Measurements from ENCODE around the gene JAKMIP1. TPM values are rescaled to one million over a fixed set of nuclear protein-coding genes. Genes with fewer than 3 reads are reported as not detected.

JAKMIP1 gene
- total and polyA plus RNA-seq, 5 donors from 2014 or later, result 18.7 to 39.7 (median 32.6) TPM

DNA sequence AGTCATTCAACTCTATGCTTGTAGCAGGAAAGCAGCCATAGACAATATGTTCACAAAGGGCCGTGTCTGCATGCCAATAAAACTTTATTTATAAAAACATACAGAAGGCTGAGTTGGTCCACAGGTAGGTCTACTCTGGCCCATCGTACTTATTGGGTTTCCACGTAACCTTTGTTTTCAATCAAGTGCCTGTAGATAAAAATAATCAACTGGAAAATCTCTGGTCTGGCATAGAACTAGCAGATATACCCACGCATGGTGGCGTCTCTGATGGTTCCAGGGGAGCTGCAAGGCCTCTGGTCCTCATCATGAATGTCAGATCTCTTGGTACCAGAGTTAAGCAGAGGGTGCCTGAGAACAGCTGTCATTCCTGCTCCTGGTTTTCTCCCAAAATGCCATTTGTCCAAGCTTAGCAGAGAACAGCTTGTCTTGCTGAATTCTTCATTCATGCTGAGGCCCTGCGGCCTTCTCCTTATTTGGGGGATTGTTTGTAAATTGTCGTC is 31.4 kb upstream of the JAKMIP1 start:
- peaks cover 0 to 2% (median 0%) of the 10 kb centered on the region in 7 donors for H3K9me3 Mint-ChIP-seq
- Histone ChIP-seq H3K36me3 (ENCODE audit: control insufficient read depth, insufficient read depth, low read length) (no peaks in the 10 kb centered on the region), H3K27ac (ENCODE audit: insufficient read depth, low read length, poor library complexity, severe bottlenecking) (no peak overlapping the region), H3K4me1 (ENCODE audit: control insufficient read depth, insufficient read depth, low read length, poor library complexity, severe bottlenecking) (no peaks in the 10 kb centered on the region), H3K4me3 (ENCODE audit: low read depth, low read length) (no peak overlapping the region), H3K9me3 (ENCODE audit: control insufficient read depth in 2 of 2, low read length in 2 of 2) (no peaks in the 10 kb centered on the region), H3K27me3 (ENCODE audit: control insufficient read depth, insufficient read depth, low read length) (no peaks in the 10 kb centered on the region)
- DNase-seq (no peak), ATAC-seq (ENCODE audit: low read depth in 2 of 2) (no peak)
- H3K36me3 Mint-ChIP-seq, result no peaks in the 10 kb centered on the region
- H3K4me1 Mint-ChIP-seq, result no peaks in the 10 kb centered on the region
- no peak overlapping the region for H3K27ac Mint-ChIP-seq
- no peak overlapping the region for H3K4me3 Mint-ChIP-seq
- peaks cover 5% of the 10 kb centered on the region for H3K27me3 Mint-ChIP-seq

DNA sequence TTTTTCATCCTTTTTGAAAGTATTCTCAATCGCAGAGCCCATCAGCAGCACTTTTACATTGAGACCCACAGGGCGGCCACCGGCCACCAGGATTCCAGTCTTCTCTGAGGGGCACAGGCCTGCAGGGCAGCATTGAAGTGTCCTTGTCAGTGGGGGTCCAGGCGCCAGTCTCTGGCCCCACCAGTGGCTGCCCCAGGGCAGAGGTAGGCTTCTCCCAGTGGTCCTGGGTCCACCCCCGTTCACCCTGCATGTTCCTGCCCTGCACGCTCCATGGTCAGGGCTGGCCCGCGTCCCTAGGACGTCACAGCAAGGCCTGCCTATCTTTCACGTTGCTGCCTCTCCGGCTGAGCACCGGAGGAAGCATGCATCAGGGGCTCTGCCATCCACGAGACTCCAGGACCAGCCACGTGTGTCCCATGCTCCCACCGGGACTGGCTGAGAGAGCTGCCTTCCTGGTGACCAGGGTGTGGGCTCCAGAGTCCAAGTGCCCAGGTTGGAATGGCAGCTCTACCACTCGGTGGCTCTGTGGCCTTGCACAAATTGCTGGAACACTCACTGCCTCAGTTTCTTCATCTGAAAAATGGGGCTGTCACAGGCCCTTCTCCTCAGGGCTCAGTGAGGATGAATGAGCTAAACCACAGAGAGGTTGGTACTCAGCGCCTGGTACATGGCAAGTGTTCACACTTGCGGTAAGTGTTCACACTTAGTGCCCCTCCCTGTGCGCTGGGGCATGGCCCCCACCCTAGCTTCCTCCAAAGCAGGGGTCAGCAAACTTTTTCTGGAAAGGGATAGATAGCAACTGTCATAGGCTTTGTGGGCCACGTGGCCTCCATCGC is 30.7 kb upstream of the JAKMIP1 start:
- Mint-ChIP-seq H3K36me3 (no peaks in the 10 kb centered on the region), H3K4me1 (no peaks in the 10 kb centered on the region), H3K27ac (no peak overlapping the region), H3K9me3 (peaks cover 0 to 2% (median 0%) of the 10 kb centered on the region in 7 donors), H3K27me3 (peaks cover 5% of the 10 kb centered on the region), H3K4me3 (no peak overlapping the region)
- Histone ChIP-seq H3K4me1 (ENCODE audit: control insufficient read depth, insufficient read depth, low read length, poor library complexity, severe bottlenecking) (no peaks in the 10 kb centered on the region), H3K4me3 (ENCODE audit: low read depth, low read length) (no peak overlapping the region), H3K36me3 (ENCODE audit: control insufficient read depth, insufficient read depth, low read length) (no peaks in the 10 kb centered on the region), H3K27ac (ENCODE audit: insufficient read depth, low read length, poor library complexity, severe bottlenecking) (no peak overlapping the region), H3K9me3 (ENCODE audit: control insufficient read depth in 2 of 2, low read length in 2 of 2) (no peaks in the 10 kb centered on the region), H3K27me3 (ENCODE audit: control insufficient read depth, insufficient read depth, low read length) (peaks cover 4% of the 10 kb centered on the region)
- DNase-seq (no peak), ATAC-seq (ENCODE audit: low read depth in 2 of 2) (no peak)

DNA sequence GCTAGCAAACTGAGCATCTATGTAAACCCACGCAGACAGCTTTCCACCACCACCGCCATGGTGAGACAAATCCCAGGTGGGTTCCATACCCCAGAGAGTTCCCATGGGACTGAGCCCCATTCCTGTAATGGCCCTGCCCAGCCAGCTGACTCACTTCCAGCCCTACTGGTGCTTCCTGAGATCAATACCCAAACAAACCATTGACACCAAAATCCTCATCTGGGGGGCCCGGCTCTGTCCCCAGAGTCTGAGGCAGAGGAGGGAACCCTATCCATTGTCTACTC is 30.1 kb upstream of the JAKMIP1 start:
- no peaks in the 10 kb centered on the region for H3K4me1 ChIP-seq (ENCODE audit: control insufficient read depth, insufficient read depth, low read length, poor library complexity, severe bottlenecking)
- Mint-ChIP-seq H3K36me3 (no peaks in the 10 kb centered on the region), H3K27ac (no peak overlapping the region), H3K4me1 (no peaks in the 10 kb centered on the region), H3K27me3 (peaks cover 5% of the 10 kb centered on the region), H3K9me3 (peaks cover 0 to 2% (median 0%) of the 10 kb centered on the region in 7 donors), H3K4me3 (no peak overlapping the region)
- H3K27ac ChIP-seq (ENCODE audit: insufficient read depth, low read length, poor library complexity, severe bottlenecking), result no peak overlapping the region
- no peaks in the 10 kb centered on the region for H3K36me3 ChIP-seq (ENCODE audit: control insufficient read depth, insufficient read depth, low read length)
- H3K27me3 ChIP-seq (ENCODE audit: control insufficient read depth, insufficient read depth, low read length), result peaks cover 6% of the 10 kb centered on the region
- ATAC-seq (ENCODE audit: low read depth in 2 of 2), result no peak
- H3K4me3 ChIP-seq (ENCODE audit: low read depth, low read length), result no peak overlapping the region
- DNase-seq, result no peak
- no peaks in the 10 kb centered on the region for H3K9me3 ChIP-seq (ENCODE audit: control insufficient read depth in 2 of 2, low read length in 2 of 2)

DNA sequence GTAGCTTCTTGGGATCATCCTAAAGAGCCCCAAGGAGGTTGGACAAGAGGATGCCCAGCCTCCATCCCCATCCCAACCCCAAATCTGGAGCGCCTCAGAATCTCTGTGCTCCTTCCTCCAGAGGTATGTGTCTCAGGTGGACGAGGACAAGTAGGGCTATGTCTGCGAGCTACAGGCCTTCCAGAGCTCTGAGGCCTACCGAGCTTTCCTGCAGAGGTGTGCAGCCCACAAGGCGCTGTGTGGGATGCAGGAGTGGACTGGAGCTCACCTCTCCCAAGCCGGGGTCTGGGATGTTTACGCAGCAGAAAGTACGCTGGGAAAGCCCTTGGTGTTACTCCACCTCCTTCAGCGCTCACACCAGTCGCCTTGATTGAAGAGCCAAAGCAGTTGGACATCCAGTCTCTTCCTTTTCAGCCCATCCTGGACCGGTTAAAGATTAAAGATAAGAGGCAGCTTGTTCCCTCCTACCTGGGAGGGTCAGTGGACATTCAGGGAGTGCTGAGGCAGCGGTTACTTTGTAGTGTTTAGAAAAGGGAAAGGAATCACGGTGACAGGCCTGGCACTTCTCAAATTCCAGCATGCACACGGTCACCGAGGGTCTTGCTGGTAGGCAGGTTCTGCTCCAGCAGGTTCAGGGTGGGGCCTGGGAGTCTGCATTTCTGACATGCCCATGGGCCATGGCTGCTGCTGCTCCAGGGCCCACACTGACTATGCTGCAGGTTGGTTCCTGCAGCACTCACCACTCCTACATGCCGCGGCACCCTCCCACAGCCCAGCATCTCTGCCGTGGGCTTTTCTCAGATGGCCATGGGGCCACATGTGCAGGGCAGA is 29.5 kb upstream of the JAKMIP1 start:
- no peak overlapping the region for H3K27ac ChIP-seq (ENCODE audit: insufficient read depth, low read length, poor library complexity, severe bottlenecking)
- Mint-ChIP-seq H3K4me1 (no peaks in the 10 kb centered on the region), H3K27me3 (peaks cover 3% of the 10 kb centered on the region), H3K9me3 (peaks cover 0 to 2% (median 0%) of the 10 kb centered on the region in 7 donors), H3K27ac (no peak overlapping the region), H3K36me3 (no peaks in the 10 kb centered on the region), H3K4me3 (no peak overlapping the region)
- DNase-seq (no peak), ATAC-seq (ENCODE audit: low read depth in 2 of 2) (no peak)
- H3K4me3 ChIP-seq (ENCODE audit: low read depth, low read length), result no peak overlapping the region
- H3K4me1 ChIP-seq (ENCODE audit: control insufficient read depth, insufficient read depth, low read length, poor library complexity, severe bottlenecking), result no peaks in the 10 kb centered on the region
- H3K36me3 ChIP-seq (ENCODE audit: control insufficient read depth, insufficient read depth, low read length), result no peaks in the 10 kb centered on the region
- H3K27me3 ChIP-seq (ENCODE audit: control insufficient read depth, insufficient read depth, low read length), result peaks cover 6% of the 10 kb centered on the region
- H3K9me3 ChIP-seq (ENCODE audit: control insufficient read depth in 2 of 2, low read length in 2 of 2), result no peaks in the 10 kb centered on the region

DNA sequence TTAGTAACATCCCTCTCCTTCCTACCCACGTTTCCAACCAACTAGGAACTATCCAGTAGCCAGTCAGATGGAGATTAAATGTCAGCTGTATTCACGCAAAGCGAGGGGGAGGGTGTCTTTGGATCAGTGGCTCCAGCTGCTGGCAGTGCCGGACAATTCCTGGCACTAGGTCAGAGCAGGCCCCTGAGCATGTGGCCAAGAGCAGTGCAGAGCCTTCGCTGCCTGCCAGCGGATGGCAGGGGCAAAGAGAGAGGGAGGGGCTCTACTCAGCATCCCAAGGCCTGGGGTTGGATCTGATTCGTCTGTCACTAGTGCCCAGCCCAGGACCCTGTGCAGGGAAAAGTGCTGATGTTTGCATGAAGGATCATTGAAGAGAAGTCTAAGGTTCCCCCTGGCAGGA is 28.7 kb upstream of the JAKMIP1 start:
- peaks cover 8% of the 10 kb centered on the region for H3K27me3 Mint-ChIP-seq
- no peaks in the 10 kb centered on the region for H3K36me3 Mint-ChIP-seq
- no peak overlapping the region for H3K27ac Mint-ChIP-seq
- Histone ChIP-seq H3K27ac (ENCODE audit: insufficient read depth, low read length, poor library complexity, severe bottlenecking) (no peak overlapping the region), H3K27me3 (ENCODE audit: control insufficient read depth, insufficient read depth, low read length) (peaks cover 6% of the 10 kb centered on the region), H3K4me1 (ENCODE audit: control insufficient read depth, insufficient read depth, low read length, poor library complexity, severe bottlenecking) (no peaks in the 10 kb centered on the region), H3K36me3 (ENCODE audit: control insufficient read depth, insufficient read depth, low read length) (no peaks in the 10 kb centered on the region), H3K4me3 (ENCODE audit: low read depth, low read length) (no peak overlapping the region), H3K9me3 (ENCODE audit: control insufficient read depth in 2 of 2, low read length in 2 of 2) (no peaks in the 10 kb centered on the region)
- H3K4me1 Mint-ChIP-seq, result peaks cover 0 to 1% (median 0%) of the 10 kb centered on the region in 4 donors
- ATAC-seq (ENCODE audit: low read depth in 2 of 2) (no peak), DNase-seq (no peak)
- H3K4me3 Mint-ChIP-seq, result no peak overlapping the region
- peaks cover 0 to under 1% (median 0%) of the 10 kb centered on the region in 7 donors for H3K9me3 Mint-ChIP-seq

DNA sequence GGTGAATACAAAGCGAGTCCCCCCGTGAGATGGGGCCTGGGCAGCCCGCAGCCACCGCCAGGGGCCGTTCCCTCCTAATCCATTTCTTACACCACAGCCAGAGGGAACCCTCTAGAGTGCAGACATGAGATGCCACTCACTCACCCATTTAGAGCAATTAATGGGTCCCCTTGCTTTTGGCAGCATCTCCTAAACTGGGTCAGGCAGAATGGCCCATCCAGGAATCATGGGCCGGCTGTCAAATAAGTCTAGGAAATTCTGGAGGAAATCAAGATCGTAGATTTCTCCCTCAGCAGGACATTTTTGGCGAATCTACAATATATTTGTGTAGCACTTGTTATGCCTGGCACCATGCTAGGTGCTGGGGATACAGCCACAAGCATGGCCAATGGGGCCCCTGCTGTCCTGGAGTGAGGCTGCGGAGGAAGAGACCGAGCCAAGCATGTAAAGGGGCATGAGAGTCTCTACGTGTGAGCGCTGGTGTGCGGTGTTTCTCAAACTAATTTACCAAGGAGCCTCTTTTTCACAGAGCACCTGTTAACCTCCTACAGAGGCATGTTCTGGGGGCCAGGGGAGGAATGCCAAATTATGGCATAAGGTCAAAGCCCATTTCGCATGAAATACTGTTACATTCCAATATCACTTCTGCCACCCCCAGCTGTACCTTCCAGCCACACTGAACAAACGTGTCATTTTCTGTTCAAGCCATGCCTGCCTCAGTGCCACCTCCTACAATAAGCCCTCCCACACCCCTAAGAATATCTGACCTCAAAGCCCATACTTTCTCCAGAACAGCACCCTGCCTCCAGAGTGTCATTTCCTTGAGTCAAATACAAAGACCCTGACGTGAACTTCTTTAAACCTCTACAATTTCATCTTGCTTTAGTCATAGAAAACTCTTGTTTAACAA is 28.1 kb upstream of the JAKMIP1 start:
- ATAC-seq (ENCODE audit: low read depth in 2 of 2), result no peak
- H3K4me3 ChIP-seq (ENCODE audit: low read depth, low read length), result no peak overlapping the region
- no peaks in the 10 kb centered on the region for H3K4me1 ChIP-seq (ENCODE audit: control insufficient read depth, insufficient read depth, low read length, poor library complexity, severe bottlenecking)
- peaks cover 15% of the 10 kb centered on the region for H3K27me3 Mint-ChIP-seq
- peaks cover 6% of the 10 kb centered on the region for H3K27me3 ChIP-seq (ENCODE audit: control insufficient read depth, insufficient read depth, low read length)
- peaks cover 0 to 1% (median 0%) of the 10 kb centered on the region in 4 donors for H3K4me1 Mint-ChIP-seq
- H3K9me3 Mint-ChIP-seq, result peaks cover 0 to 4% (median 0%) of the 10 kb centered on the region in 7 donors
- H3K36me3 ChIP-seq (ENCODE audit: control insufficient read depth, insufficient read depth, low read length), result no peaks in the 10 kb centered on the region
- no peak overlapping the region for H3K27ac Mint-ChIP-seq
- H3K9me3 ChIP-seq (ENCODE audit: control insufficient read depth in 2 of 2, low read length in 2 of 2), result no peaks in the 10 kb centered on the region
- no peak overlapping the region for H3K4me3 Mint-ChIP-seq
- no peak for DNase-seq
- H3K36me3 Mint-ChIP-seq, result no peaks in the 10 kb centered on the region
- H3K27ac ChIP-seq (ENCODE audit: insufficient read depth, low read length, poor library complexity, severe bottlenecking), result no peak overlapping the region

DNA sequence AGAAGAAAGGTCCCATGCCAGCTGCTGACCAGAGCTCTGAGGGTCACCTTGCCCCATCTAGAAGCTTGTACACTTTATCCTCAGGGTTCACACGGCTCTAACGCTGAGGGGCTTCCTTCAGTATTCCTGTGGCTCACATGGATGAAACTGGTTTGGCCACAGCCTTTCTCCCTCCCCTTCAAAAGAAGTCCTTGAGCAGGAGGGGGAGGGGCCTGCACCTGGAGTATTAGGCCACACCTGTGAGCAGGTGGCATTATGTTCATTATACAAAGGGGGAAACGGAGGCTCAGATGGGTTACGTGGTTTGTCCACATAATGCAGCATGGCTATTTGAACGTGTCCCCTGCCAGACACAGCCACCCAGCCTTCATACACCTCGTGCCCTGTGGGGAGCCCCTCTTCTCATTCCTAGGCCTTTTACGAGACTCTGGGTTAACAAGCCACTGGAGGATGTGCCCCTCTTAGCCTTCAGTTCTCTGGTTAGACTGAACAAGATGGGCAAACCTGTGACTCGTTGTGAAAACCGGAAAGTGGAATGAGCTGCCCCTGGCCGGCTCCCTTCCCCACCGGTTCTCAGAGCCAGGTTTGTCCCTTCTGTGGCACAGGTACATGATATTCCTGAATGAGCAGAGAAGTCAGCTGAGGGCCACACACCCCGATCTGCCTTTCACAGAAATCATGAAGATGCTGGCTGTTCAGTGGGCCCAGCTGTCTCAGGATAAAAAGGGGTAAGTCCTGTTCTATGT is 27.2 kb upstream of the JAKMIP1 start:
- H3K4me1 ChIP-seq (ENCODE audit: control insufficient read depth, insufficient read depth, low read length, poor library complexity, severe bottlenecking), result no peaks in the 10 kb centered on the region
- H3K27ac Mint-ChIP-seq, result no peak overlapping the region

More for the DNA sequence above, 27.2 kb upstream of the JAKMIP1 start:
- H3K9me3 ChIP-seq (ENCODE audit: control insufficient read depth in 2 of 2, low read length in 2 of 2), result peaks cover under 1 to 2% of the 10 kb centered on the region in 2 experiments
- Mint-ChIP-seq H3K4me1 (peaks cover 0 to 1% (median 0%) of the 10 kb centered on the region in 4 donors), H3K36me3 (no peaks in the 10 kb centered on the region), H3K9me3 (peaks cover 0 to 4% (median 0%) of the 10 kb centered on the region in 7 donors), H3K4me3 (no peak overlapping the region), H3K27me3 (peaks cover 21% of the 10 kb centered on the region)
- no peak overlapping the region for H3K4me3 ChIP-seq (ENCODE audit: low read depth, low read length)
- no peak overlapping the region for H3K27ac ChIP-seq (ENCODE audit: insufficient read depth, low read length, poor library complexity, severe bottlenecking)
- H3K27me3 ChIP-seq (ENCODE audit: control insufficient read depth, insufficient read depth, low read length), result peaks cover 11% of the 10 kb centered on the region
- ATAC-seq (ENCODE audit: low read depth in 2 of 2) (no peak), DNase-seq (no peak)
- no peaks in the 10 kb centered on the region for H3K36me3 ChIP-seq (ENCODE audit: control insufficient read depth, insufficient read depth, low read length)
